DMS114 treated with DMSO at 0.1 percent for 48 hours (cell line): Measurements from ENCODE around the gene RNF222.
"Not testable (repeated sequence)": the region's sequence is repeated elsewhere in the genome, so short reads cannot be mapped to it uniquely, and the experiment has no call there.

ENCODE experiments used
- DNase-seq: peaks from one replicate; lab custom pipeline; 2025; ENCODE audit not compliant: unreplicated experiment; lab: John Stamatoyannopoulos, UW

The RNF222 gene

DNA sequence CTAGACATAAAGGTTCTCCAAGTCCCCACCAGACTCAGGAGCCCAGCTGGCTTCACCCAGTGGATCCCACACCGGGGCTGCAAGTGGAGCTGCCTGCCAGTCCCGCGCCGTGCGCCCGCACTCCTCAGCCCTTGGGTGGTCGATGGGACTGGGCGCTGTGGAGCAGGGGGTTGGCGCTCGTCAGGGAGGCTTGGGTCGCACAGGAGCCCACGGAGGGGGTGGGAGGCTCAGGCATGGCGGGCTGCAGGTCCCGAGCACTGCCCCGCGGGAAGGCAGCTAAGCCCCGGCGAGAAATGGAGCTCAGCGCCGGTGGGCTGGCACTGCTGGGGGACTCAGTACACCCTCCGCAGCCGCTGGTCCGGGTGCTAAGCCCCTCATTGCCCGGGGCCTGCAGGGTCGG is 50.6 kb downstream of the RNF222 start:
- not testable (repeated sequence) for DNase-seq

DNA sequence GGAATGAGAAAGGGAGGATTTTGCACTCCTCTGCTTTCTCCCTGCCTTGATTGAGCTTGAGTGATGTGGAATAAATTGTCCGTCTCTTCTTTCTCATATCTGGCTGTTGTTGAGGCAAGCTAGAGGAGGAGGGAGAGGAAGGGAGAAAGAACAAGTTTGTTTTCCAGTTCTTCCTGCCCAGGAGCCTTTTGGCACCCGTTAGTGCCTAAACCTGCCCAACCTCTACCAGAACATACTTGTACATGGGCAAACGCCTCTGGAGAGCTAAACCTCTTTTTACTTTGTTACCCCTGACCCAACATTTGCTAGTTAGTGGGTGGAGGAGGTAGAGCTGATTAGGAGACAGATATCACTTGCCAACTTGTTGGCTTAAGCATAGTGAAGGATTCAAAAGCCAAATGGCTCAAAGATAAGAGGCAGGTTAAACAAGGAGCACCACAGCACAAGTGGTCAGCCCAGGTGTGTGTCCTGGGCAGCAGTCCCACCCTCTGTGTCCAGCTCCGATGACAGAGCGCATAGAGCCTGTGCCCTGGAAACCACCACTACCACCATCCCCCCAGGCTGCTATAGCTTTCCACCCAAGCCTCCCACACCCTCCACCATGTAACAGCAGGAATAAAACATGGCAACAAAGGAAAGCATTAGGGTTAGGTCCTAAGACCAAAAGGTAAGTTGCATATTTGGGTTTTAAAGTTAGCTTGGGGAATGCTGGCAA is 51.5 kb downstream of the RNF222 start:
- DNase-seq: no peak

DNA sequence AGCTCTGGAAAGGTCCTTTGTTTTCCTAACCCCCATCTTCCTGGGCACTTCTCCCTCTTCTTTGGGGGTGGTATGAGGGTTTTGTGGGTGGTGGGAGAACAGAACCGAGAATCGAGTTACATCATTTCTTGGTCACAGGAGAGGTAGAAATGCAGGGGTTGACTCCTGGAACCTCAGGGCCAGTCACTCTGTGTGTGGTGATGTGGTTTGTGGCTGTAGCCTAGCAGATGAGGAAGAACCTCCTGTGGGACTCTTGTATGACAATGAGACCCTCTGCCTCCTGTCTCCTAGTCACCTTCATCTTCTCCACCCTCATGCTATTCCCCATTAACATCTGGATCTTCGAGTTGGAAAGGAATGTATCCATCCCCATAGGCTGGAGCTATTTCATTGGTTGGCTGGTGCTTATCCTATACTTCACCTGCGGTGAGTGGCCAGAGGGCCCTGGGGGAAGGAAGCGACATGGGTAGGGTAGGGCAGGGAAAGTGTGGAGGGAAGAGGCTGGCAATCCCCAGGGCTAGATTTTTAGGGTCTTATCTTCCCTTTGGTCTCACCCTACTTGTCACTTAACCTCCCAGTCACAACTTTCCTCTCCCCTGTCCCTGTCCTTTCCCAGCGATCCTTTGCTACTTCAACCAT is 52.5 kb downstream of the RNF222 start:
- no peak for DNase-seq

DNA sequence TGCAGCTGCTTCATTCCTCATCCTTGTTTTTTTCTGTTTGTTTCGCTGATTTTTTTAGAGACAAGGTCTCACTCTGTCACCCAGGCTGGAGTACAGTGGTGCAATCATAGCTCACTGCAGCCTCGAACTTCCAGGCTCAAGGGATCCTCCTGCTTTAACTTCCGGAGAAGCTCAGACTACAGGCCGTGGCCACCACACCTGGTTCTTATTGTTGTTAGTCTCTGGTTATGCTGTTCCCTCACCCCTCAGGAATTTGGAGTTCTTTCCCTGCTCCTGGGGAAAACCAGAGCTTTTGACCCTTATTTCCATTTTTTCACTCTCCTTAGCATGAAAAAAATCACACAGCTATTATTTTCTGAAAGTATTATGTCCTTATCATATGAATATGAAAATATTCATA is 56.2 kb downstream of the RNF222 start:
- DNase-seq: no peak
